NCI-H774 (cell line): ENCODE data around the gene STEAP4.
"Not testable (repeated sequence)": the region's sequence is repeated elsewhere in the genome, so short reads cannot be mapped to it uniquely, and the experiment has no call there.

Experiments
- DNase-seq: peaks from one replicate; lab custom pipeline; 2025; lab: John Stamatoyannopoulos, UW

Gene STEAP4

DNA sequence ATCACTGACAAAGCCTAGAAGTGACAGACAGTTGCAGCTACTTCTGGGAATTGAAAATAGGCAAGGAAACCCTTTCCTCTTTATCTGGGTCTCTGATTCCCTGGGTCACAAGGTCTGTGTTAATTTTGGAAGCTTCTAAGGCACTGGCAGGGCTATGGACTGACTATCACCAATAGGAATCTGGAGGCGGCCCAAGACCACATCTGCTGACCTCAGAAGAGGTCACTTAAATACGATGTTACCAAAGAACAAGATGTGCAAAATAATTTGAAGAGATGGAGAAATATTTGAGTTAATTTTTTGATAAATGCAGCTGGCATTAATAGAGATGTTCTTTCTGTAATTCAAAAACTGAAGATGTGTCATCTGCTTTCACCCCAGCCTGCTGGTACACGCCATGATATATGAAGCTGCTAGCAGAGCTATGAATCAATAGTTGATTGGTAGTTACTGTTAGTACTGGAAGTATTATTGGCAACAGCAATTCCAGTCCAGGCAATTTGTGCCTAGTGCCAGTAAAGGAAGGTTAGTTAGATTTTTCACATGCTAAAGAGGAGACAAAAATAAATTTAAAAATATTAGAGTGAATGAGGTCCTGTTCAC is 5.5 kb upstream of the STEAP4 start:
- DNase-seq = no peak

DNA sequence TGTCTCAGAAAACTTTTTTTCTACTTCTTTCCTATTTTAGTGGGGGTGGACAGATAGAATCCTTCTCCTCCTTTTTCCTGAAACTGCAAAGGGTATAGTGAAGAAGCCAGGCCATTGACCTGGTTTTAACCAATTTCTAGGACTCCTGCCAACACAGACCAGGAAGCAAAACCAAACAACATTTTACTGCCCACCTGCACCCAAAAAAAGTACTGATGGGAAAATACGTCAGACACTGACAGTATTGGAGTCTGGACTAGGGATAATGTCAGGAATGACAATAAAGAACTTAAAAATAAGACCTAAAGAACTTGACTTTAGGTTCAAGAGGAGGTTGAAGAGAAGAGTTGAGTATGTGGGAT is 5.0 kb upstream of the STEAP4 start:
- no peak for DNase-seq

DNA sequence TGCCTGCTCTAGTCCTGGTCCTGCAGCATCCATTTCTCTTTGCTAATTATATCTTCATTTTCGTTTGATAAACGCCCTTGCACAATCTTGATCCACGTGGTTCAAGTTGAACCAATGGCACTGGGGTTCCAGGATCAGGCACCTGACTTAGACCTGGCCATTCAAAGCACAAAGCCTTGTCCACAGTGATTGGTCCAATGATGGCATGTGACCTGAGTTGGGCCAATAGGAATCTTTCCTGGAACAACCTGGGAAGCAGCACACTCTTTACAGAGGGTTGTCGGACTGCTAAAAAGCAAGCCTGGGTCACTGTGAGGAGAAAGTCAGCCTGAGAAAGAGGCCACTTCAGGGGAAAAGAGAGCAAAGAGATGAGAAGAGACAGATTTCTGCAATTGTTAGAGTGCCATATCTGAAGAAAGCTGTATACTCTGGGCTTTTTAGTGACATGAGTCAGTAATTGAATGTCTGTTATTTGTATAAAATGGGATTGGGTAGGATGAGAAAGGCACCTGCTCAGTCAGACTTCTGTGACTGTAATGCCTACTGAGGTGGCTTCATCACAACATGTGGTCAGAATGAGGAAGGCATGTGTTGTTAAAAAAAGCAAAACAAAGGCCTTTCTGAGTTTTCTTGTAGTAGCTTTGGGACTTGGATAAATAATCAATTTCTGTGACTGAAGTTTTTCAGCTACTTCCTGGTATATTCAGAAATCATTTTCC is 4.4 kb upstream of the STEAP4 start:
- no peak for DNase-seq

DNA sequence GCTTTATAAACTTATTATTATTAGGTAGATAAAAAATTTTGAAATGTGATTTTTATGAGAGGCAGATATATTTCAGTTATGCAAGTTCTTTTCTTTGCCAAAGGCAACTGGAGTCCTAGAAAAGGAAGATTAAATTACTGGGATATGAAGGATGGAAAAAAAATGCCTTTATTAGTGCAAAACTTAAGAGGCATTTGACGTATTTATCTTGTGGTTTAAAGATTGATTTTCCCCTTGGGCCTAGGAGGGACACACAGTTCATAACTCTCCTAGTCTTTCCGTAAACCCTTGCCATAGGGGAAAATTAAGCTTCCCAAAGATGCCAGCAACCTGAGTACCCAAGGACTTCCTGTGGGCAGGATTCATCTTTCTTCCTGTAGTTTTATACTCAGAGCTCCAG is 3.1 kb upstream of the STEAP4 start:
- DNase-seq = no peak

DNA sequence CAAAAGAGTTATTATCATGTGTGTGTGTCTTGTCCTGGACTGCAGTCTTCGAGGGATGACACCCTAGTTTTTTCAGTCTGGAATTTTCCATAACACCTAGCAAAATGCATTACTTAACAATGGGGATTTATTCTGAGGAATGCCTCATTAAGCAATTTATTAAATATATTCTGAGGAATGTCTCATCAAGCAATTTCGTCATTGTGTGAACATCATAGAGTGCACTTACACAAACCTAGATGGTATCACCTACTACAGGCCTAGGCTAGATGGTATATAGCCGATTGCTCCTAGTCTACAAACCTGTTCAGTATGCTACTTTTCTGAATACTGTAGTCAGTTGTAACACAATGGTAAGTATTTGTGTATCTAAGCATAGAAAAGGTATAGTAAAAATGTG is 1.1 kb upstream of the STEAP4 start:
- DNase-seq = no peak

DNA sequence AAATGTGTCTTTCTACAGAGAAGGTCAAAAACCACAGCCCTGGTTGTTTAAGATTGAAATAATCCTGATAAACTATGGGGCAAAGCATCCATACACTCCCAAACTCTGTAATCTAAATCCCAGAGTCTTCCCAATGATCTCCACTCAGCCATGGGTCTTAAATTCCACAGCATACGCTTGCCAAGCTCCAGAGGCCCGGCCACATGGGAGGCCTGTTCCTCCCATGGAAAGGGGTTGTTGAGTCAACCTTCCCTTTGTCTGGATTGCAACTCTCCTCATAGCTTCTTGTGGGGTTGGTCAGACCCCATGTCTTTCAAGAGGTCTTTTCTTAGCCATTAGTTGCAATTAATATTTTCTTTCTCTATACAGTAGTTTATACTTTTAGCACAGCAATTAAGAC is 718 bp upstream of the STEAP4 start:
- DNase-seq = no peak

DNA sequence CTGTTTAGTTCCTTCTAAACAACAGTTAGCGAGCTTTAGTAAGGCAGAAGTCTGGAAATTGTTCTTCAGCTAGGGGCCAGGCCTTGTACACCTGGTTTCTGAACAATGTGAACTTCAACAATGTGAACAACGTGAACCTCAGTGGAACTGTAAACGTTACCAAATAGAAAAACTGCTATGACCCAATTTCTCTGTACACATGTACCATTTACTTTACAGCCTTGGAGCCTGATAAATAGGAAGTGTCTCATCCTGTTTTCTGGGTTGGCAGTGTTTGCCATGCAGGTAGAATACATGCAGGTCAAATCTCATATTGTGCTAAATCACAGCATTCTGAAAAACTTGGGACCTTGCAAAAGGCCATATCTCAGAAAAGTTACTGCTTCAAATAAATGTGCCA is 1.6 kb downstream of the STEAP4 start:
- no peak for DNase-seq

DNA sequence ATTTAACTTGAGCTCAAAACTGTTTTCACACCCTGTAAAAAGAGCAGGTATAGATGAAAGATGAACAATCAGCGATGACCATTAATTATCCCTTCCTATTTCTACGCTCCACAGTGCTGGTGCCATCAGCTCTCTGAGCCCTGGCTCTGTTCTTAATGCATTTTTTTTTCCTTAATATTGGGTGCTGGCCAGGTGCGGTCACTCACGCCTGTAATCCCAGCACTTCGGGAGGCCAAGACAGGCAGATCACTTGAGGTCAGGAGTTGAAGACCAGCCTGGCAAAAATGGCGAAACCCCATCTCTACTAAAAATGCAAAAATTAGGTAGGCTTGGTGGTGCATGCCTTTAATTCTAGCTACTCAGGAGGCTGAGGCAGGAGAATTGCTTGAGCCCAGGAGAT is 4.2 kb downstream of the STEAP4 start:
- DNase-seq = no peak

DNA sequence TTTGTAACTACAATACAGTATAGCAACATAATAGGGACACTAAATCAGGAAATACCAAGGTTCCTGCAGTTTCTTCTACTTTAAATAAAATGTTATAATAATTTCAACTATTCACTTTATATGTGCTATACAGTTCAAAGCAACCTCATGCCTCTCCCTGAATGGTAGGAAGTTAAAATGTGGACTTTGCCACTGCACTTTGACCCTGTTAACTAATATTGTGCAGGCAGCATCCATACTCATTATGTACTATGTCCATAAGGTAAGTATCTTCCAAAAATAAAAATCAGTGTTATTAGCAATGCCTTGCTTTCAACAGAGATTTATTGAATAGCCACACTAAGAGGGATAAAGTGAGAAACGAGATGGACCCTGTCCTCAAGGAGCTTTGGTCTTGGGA is 4.8 kb downstream of the STEAP4 start:
- no peak for DNase-seq

DNA sequence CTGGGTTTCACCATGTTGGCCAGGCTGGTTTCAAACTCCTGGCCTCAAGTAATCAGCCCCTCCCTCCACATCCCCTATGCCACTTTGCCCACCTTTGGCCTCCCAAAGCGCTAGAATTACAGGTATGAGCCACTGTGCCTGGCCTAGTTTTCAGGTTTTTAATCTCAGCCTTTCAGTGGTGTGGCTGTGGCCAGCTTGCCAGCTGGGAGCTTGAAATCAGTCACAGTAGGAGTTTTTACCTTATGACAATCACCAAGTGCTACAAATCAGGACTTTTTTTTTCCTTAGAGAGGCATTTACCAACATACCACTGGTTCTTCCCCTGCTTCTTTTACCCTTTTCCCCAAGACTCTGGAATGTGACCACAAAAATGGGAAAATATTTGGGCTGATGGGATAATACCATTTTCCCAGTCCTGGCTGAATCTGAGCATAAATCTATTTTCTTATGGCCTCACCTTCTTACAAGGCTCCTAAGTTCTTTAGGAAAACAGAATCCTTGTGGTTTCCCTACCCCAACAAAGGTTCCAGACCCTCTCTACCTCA is 6.2 kb downstream of the STEAP4 start:
- no peak for DNase-seq

DNA sequence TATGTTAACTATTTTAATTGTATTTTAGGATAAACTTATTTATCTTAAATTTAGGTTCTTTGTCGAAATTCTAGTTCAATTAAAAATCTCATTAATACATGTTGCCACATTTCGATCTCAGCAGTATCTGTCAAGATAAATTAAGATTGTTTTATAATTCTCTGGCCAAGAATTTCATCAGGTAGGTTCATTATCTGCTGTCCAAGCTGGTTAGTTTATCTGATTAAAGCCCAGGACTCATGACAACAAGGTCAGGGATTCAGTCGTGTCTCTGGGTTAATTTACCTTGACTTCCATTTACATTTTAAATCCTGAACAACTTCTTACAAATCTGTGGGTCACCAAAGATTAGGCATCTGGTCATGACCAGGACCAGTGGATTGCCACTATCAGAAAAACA is 7.6 kb downstream of the STEAP4 start:
- no peak for DNase-seq

DNA sequence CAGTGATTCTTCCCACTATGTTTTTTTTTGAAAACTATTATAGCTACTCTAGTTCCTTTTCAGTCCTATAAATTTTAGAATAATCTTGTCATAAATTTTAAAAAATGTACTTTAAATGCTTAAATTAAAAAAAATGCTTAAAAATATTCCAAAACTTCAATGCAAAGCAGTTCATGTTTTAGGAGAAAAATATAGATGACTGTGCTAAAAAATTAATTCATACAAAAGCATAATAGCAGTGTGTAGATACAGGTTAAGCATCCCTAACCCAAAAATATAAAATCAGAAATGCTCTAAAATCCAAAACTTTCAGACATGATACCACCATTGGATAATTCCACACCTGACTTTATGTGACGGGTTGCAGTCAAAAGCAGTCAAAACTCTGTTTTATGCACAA is 12.8 kb downstream of the STEAP4 start:
- no peak for DNase-seq

DNA sequence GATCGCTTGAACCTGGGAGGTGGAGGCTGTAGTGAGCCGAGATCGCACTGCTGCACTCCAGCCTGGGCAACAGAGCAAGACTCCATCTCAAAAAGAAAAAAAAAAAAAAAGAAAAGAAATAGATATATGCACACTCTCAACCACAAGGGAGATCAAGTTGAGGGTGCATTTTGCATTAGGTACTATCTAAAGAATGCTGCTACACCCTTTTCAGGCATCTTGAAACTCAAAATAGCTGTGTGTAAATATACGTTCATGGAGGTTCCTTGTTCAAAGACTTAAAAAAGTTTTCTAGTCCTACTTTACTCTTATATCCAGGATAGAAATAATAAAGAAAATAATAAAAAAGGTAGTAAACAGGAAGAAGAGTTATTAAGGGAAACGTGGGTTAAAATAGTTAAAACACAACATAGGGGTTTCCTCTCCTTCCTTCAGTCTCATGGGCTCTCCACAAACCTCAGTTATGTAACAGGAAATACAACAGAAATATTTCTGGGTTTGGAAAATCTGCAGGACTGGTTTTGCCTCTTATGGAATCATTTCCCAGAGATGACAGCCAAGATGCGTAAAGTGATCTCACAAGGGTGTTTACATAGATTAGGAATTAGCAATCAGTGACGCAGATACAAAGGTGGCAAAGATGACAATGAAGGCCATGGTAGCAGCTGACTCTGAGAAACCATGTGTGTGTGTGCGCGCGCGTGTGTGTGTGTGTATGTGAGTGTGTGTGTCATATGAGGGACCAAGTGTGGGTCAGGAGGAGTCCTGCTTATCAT is 15.1 kb downstream of the STEAP4 start:
- no peak for DNase-seq

DNA sequence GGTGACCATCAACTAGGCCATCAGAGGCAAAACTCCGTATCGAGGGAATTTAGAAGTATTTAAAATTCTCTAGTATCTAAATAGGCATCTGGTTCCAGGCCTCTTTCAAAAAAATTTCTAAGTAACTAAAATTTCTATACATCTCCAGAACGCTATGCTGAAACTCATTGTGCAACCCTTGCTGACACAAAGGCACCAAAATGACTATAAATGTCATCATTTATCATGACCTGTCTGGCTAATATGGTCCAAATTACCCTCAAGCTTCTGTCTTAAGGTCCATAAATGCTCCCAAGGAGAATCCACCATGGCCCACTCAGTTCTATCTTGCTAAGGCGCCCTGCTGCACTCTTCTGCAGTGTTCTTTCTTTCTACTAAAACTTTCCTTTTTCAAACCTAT is 16.2 kb downstream of the STEAP4 start:
- DNase-seq = no peak

DNA sequence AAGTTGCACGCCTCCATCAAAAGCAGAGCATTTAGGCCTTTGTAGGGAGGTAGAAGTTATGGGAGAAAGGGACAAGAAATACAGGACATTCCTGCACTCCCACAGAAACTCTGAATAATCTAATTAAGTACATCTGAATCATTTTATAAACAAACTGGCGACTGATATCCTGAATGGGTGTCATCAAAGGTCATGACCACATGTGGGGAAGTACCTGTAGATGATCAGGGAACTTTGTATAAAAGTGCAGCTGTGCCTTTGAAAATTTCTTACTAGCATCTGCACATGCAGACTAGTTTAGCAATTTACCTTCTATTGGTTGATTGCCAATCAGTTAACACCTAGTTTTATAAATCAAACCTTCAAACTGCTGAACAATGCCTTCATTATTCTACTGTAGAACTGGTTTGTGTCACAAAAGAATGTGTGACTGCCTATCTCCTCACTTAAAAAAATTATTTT is 17.1 kb downstream of the STEAP4 start:
- no peak for DNase-seq

DNA sequence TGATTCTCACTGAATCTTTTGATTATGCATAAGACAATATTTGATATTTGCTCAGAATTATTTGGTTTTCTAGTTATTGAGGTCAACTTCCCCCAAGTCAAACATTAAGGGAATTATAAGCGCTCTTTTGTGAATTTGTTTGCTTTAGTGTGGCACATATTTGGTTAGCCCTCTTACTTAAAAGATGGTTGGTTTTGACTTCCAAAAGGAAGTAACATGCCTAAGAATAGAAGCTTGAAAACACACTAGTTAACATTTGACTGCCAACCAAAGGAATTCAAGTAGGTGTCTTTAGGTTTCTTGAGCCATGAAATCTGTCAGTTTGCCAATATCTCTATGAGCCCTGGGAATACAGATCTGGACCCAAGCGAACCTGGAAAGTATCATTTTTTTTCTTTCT is 24.9 kb downstream of the STEAP4 start:
- no peak for DNase-seq

DNA sequence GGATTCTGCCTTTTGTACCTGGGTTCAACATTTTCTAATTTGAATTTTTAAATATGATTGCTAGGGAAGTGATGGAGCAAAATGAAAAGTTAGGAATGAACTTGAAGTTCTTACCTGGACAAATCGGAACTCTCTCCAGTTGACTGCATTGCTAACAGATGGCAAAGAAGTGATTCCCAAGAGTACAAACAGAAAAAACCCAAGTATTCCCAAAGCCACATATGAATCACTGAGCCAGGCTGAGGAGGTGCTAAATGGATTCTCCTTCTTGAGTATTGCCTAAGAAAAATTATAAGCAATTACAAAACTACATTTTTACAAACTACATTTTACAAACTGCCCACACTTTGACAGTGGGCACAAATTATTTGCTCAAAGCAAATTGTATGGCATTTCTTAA is 25.9 kb downstream of the STEAP4 start:
- DNase-seq = no peak

DNA sequence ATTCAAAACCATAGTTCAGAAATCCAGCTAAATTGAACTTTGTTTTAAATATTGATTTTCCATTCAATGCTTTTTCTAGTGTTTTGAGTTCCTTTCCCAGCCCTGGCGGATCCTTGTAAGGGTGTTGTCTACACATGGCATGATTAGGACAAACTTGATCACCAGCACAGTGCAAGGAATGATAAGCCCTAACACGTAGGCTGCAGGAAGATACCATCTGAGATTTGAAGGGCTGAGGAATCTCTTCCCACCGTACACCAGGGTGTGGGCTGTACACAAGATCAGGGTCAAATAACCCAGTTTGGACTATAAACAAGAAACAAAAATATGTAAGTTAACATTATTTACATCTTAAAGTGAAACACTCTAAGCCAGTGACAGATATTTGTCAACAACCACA is 27.4 kb downstream of the STEAP4 start:
- no peak for DNase-seq

DNA sequence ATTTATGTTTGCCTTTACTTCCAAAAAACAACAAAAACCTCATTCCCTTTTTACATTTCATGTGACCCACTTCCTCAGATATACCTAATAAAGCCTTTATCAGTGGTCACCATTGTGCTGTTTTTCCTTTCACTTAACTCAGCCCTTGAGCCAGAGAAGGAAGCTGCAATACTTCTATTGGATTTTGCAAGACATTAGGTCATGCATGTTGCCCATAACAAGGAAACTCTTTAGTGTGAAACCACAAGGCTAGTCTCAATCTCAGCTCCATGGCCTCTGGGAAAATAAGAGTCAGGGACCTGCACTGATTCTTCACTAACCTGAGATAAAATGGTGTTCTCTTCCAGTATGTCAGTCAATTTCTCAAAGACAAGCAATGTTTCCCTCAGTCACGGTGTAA is 27.8 kb downstream of the STEAP4 start:
- DNase-seq = no peak

DNA sequence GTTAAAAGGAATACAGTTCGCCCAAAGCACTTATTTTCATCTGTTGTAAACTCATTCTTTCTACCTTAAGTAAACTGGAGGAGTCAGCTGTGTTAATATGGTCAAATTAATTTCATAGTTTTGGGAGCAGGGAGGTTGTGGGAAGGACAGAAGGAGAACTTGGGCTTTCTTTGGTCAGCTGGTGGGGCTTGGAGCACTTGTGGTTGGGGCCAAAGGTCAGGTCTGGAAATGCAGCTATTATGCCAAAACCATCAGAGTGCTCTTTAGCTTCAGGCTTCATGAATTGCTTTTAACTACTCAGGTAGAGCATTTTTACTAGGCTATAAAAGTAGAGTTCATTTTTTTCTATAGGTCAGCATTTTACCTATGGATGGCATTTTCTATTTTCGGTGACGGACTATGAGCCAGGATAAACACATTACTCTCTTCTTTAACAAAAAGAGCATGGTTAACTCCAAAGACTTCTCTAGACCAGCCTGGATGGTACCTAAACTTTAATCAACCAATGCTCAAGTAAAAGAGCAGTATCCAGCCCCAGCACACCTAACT is 30.0 kb downstream of the STEAP4 start:
- DNase-seq = no peak

DNA sequence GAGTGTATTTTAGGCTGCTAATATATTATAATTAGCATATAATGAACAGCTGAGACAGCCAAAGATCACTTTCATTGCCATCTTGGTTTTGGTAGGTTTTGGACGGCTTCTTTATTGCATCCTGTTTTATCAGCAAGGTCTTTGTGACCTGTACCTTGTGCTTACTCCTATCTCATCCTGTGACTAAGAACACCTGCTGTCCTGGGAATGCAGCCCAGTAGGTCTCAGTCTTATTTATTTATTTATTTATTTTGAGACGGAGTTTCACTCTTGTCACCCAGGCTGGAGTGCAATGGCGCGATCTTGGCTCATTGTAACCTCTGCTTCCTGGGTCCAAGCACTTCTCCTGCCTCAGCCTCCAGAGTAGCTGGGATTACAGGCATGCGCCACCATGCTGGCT is 31.8 kb downstream of the STEAP4 start:
- DNase-seq = not testable (repeated sequence)

DNA sequence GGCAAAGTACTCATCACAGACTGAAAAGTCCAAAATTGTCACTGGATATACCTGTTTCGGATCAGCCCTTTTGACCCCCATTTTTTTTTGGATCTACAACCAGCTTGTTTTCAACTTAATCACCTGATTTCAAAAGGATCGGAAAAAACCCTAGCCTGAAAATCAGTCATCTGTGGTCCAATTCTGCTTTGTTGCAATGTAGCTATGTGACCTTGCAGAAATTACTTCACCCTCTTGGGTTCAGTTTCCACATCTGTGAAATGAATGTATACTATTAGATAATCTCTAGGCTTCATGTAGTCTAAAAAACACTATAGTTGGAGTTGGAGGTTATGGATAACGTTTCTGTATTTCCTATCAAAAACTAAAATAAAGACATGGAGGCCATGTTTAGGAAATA is 37.1 kb downstream of the STEAP4 start:
- DNase-seq = no peak

DNA sequence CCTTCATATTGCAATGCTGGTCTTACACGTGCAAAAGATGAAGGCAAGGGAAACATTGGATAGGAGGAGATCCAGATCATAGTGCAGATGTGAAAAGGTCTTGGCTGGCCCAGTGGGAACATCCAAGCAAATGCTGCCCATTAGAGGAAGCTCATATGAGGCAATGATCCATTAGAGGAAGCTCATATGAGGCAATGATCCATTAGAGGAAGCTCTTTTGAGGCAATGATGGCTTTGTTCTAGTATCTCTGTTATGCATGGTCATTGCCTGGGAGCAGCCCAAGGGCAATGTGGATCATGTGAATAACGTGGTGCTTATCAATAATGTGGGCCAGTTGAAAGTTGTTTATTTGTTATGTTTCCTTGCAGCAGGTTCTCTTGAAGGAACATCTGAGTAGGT is 37.8 kb downstream of the STEAP4 start:
- no peak for DNase-seq
